HG02588 (cell line): ENCODE measurements around the gene TCF4.
A peak's percentile ranks its signal among the peaks of the same experiment; 100 is the strongest.

Experiments
- ATAC-seq: cut with Tn5 transposase; IDR thresholded peaks from one replicate; pipeline ENCODE4 v1.9.1; 2021; ENCODE audit warnings: mild to moderate bottlenecking, moderate library complexity; ENCODE audit not compliant: unreplicated experiment

Gene TCF4

DNA sequence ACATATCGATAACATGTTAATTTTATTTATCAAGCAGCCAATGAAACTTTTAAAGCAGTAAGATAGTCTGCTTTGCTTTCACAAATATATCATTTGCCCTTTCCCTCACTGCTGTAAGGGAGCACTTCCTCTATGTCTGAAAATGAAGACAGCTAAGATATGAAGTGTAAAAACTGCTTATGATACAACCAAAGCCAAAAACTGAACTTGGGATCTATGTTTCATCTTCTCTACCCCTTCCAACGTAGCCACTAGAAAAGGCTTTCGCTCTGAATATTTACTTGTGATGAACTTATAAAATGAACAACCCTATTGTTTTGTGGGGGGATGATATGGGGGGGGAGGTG lies 140.3 kb downstream of the TCF4 start:
- no peak for ATAC-seq

DNA sequence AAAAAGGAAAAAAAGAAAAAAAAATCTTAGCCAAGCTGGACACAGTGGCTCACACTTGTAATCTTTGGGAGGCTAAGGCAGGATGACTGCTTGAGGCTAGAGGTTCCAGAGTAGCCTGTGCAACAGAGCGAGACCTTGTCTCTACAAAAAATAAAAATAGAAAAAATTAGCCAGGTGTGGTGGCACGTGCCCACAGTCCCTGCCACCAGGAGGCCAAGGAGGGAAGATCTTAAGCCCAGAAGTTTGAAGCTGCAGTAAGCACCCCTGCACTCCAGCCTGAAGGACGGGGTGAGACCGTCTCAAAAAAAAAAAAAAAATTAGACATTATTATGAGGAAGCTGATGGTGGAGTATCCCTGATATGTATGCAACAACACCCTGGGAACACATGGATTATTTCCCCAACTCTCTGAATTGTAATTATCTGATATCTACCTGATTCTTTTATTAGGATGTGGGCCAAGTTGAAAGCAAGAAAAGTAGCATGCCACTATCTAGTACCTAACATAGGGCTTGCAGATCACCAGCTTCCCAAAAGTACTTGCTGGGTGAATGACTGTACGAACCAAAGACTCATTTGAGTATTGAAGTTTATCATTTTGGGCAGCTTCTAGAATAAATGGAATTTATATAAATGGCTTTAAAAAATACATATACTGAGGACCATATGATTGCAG lies 140.9 kb downstream of the TCF4 start:
- ATAC-seq, result no peak

DNA sequence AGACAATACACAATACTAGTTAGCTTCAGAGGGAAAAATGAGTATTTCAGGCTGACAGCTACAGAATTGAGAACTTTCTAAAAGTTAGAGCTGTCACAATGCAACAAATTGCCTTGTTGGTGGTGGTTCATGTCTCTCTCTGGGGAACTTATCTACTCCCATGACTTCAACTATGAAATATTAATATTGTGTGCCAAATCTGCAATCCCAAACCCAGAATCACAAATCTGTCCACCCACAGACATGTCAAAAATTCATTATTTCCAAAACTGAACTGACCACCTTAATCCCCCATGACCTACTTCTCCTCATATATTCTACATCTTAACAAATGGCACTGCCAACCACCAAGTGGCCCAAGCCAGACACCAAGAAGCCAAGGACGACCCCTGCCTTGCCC lies 143.5 kb downstream of the TCF4 start:
- no peak for ATAC-seq

DNA sequence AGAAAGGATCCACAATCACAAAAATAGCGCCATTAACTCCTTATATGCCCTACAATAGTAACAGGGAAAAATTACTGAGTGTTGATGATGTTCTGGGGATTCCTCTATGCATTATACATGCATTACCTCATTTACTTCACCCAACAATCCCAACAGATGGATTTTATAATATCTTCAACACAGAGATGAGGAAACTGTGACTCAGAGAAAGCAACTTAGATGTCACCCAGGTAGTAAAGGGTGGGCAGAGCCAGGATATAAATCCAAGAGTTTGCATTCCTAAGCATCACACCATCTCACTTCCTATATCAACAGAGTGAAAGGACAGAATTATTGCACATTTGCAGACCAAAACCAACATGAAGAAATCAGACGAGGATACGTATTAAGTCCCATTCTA lies 144.2 kb downstream of the TCF4 start:
- ATAC-seq, result no peak

DNA sequence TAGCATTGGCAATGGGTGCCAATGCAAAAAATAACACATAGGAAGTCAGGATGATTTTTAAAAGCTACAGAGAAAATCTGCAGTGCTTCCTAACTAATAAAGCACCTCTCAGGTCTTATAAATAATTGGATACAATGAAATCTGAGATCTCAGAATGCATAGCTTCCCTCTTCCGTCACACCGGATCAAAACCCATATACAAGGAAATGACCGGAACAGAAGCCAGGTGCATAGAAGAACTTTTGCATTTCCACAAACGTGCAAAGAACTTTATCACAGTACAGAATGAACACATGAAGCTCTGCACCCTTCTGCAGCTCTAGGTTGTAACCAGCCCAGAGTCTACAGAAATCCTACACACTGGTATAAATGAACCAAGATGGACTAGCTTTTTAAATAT lies 145.4 kb downstream of the TCF4 start:
- ATAC-seq, result no peak

DNA sequence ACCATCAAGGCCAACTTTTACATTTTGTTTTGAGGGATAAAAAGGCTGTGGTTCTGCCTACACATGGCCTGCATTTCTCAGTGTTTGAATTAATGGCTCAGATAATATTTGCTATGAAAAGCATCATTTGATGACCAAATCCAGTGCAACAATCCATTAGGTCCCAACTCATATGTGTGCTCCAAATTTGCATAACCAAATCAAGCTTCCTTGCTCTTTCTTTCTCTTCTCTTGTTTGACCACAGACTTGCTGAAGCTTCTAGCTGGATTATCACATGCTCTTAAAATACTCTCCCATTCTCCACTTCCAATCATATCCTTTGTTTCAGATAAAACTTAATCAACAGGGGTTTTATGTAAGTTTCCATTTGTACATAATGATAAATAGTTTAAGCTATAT lies 147.0 kb downstream of the TCF4 start:
- no peak for ATAC-seq

DNA sequence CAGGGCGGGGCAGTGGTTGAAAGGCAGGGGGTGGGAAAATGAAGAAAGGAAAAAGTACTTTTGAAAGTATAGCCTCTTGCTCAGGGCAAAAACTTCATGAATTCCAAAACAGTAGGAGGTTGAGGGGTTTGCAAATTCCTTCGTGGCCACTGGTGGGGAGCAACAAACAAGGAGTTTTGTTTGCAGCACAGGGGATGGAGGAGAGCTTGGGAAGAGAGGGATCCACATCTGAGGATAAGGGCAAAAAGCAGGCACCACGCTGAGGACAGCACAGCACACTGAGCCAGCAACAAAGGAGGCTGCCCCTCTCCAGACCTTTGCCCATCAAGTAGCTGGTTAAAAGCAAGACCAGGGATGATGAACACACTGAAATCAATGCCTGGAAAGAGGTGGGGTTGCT lies 148.9 kb downstream of the TCF4 start:
- ATAC-seq, result no peak

DNA sequence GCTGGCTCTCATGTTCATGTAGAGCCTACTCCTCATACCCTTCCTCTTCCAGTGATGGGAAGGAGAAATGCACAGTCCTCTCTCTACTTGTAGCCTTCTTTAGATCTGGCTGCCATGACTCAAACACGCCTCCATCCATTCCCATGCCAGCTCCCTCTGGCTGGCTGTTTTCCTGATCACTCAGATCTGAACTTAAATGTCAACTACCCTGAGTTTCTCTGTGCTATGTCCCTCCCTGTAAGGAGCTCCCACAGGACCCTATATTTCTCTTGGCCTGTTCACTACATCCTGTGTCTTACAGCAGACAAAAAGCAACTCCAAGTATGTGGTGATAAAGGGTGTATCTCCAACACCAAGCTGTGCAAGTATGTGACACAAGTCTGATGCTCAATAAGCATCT lies 152.4 kb downstream of the TCF4 start:
- no peak for ATAC-seq

DNA sequence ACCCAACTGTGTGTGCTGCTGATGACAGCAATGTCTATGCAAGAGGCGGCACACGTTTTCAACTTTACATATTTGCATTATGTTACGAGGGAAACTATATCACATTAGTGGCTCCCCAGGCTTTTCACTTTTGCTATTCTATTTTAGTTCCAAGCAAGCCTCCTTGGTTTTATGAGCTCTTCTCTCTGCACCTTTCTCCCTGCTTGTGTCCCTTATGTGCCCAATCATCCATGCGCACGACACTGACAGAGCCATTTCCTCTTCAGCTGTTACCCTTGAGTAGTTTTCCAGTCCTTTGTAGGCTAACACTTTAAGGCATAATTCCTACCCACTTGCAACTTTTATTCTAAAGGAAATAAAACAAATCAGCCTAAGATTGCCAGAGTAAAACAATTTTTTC lies 154.3 kb downstream of the TCF4 start:
- no peak for ATAC-seq

DNA sequence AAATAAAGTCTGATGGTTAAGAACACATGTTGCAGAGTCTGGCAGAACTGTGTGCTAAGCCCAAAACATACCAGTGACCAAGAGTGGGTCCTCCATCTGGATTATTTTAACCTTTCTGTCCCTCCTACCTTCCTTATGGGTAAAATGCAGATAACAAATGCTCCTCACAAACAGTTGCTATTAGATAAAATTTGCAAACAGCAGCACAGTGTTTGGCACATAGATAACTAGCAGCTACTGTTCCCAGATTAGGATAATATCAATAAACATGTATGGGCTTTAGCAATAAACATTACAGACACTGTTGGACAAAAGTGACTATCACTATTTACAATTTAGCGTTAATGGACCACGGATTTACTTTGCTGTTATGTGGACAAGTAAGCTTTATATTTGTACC lies 154.9 kb downstream of the TCF4 start:
- no peak for ATAC-seq

DNA sequence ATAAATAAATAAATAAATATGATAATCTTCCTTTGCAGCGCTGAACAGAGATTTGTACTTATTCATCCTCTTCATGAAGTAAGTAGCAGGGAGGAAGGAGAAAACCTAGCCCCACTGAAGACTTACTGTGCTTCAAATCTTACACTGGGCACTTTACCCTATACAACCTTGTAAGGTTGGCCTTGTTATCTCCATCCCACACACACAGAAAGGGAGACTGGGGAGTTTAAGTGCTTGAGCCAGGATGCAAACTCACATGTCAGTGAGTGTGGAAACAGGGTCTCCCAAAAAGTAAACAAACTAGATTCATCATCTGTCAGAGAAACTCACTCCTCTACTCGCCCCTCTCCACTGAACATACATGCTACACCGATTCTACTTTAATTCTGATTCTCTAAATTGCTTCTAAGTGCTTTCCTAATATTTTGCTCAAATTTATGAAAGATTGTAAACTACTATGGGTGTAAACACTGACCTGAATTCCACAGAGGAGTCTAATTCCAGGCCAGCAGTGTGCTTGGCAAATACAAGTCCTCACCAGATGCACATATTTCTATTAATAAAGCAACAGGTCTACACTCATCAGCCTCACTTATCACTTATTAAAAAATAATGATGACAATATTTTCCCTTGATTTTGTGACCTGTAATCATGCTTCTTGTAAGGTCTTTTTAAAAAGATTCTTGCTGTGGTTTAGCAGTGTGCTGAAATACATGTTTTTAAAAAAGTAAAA lies 155.5 kb downstream of the TCF4 start:
- no peak for ATAC-seq

DNA sequence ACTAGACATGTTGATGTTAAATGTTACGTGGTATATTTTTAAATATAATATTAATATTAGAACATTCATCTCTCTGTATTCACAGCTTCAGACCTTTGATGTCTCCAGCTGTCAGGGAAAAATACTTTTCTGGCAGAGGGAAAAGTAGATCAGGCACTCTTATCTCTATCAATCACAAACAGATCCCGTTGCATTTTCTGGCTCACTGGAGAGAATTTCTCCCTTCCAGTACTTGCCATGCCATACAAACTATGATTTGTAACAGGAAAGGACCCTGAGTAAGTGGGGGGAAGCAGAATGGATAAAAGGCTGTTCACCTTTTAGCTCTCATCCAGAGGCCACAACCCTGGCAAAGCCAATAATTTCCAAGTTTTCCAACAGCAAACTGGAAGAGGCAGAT lies 158.0 kb downstream of the TCF4 start:
- no peak for ATAC-seq

DNA sequence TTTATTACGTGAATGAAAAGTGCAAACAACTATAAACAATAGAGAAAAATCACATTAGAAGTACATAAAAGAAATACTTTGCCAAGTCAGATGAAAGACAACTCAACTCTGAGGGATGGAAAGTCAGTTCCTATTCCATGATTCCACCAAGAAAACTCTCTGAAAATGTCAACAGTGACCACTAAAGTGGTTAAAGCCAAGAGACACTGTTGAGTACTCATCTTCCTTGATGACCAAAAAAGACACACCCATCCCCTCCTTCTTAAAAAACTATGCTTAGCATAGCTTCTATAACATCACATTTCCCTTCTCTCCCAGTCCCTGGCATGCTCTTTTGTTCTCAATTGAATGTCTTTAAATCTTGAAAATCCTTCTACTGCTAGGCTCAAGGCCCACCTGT lies 160.0 kb downstream of the TCF4 start:
- ATAC-seq, result no peak

DNA sequence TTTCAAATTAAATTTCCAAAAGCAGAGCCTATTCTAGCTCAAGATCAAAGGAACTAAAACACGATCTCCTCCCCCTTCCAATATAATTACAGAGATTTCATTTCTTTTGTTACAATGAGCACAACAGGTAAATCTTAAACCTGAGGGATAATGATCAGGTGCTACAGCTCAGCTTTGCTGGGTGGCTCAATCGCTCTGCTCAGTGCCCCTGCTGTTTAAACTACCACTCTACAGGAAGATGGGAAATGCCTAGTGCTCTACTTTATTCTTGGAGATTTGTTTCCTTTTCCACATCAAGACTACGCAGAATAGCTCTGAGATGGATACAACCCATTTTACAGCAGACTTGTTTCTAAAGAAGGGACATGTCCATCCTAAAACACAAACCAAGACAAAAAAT lies 162.3 kb downstream of the TCF4 start:
- ATAC-seq, result no peak

DNA sequence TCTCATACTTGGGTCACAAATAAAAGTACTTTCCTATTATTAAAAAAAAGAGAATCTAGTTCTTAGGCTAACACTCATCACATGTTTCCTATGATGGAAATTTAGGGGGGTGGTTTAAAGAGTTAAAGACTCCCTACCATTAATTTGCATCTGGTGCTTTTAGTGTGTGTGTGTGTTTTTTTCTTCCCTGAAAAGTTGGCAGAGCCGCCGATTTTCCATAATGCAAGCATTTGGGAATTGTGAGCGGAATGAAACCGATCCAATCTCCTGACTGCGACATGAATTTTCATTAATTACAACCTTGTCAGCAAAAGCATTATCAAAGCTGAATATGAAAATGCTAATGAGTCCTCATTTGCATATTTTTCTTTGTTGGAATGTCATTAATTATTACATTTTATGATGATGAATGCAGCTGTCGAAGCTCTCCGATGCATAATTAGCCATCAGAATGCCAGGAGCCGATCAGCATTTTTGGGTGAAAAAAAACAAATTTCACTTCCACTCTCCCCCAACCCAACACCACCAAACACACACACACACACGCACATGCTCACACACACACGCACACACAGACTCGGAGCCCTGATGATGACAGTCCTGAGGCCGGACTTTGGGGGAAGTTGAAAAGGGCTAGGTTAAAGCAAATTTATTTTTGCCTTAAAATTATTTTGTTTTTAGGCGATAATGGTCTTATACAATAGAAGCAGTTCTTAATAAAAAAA lies 165.4 kb downstream of the TCF4 start:
- ATAC-seq, result no peak

DNA sequence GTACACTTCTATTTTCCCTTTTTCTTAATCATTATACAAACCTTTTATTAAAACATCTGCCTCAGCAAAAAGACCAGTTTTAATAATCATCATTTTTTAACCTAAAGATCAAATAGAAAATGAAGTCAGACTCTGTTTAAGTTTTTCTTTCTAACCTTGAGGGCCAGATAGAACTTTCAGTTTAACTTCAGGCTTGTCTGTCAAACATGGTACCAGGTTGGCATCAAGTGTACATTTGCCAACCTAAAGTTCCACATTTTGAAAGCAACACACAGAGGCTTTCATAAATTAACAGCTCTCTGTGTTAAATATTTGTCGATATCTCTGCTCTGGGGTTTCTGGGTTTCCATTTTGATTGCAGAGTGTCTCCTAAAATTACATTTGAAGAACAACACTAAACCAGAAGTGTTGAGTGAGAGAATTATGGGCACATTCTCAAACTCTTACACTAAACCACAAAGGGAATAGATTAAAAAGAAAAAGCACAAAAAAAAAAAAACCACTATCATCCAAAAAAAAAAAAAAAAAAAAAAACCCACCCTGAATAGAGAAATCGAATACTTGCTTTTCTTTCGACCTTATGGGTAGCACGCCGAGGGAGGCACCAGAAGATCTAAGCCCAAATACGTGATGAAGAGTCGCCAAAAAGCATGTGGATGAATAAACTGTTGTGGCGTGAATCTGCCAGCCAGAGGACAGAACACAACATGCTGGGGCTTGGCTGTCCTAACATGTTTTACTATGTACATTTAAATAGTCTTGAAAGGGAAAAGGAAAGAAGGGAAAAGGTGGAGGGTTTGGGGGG lies 166.2 kb downstream of the TCF4 start:
- ATAC-seq, result no peak

DNA sequence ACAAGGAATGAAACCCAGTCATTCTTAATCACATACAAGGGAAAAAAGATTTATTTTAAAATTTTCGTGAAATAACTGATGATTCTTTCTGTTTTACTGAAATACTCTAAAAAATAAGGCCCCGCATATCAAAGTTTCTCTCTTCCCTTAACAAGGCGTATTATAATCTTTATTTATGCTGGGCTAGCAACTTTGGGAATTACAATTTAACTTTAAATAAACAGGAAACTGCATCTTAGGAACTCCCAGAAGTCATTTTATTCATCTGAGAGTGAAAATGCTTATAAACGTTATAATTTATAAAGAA lies 166.7 kb downstream of the TCF4 start:
- ATAC-seq, result no peak

DNA sequence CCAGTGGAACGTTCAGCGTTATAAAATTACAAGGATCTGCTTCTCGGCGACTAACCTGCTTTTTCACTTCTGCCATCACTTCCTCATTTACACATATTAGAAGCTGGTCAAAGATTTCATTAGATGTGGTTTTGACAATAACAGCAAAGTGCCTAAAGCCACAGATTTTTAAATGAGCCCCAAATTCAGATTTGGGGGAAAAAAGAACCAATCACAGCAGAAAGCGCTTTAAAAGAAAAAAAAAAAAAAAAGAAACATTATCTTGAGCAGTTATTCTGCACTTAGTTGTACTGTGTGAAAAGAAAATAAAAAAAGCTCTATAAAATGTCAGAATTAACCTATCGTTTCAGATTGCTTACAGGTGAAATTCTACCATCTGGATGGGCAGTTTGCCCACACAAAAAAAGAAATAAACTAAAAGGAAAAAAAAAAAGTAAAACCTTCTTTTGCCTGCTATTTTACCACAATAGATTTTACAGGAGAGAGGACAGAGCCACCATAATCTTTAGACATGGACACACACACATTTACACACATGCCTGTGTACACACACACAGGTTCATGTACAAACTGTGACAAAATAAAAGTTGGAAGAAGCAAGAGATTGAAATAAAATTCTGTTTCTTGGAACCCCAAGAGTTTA lies 167.2 kb downstream of the TCF4 start:
- ATAC-seq, result peak; percentile 60

DNA sequence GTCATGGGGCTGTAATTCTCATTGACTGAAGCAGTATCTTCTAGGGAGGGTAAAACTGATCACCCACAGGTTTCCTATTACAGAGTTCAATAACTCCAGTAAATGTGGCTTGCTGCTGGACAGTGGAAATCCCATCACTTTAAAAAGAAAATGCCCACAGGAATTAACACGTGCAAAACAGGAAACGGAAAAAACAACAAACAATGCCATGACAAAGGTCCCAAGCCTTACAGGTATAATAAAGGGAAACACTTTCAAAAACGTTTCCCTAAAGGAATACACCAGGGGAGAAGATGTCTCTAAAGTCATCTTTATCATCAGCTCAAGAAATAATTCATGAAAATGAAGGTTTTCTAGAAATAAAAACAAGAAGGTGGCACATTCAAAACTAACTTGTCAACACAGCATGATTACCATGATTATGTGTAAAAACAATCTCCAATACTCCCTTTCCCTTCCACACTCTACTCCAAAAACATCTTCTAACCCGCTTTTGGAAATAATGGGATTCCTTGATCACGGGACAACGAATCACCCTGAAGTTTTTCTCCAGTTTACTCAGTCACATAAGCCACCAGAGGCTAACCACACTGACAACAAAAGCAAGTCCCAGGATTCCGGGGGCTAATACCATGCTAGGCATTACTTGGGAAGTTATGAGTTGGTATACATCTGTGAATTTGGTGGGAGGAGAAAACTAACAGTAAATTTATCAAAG lies 167.9 kb downstream of the TCF4 start:
- ATAC-seq, result peak; percentile 27

DNA sequence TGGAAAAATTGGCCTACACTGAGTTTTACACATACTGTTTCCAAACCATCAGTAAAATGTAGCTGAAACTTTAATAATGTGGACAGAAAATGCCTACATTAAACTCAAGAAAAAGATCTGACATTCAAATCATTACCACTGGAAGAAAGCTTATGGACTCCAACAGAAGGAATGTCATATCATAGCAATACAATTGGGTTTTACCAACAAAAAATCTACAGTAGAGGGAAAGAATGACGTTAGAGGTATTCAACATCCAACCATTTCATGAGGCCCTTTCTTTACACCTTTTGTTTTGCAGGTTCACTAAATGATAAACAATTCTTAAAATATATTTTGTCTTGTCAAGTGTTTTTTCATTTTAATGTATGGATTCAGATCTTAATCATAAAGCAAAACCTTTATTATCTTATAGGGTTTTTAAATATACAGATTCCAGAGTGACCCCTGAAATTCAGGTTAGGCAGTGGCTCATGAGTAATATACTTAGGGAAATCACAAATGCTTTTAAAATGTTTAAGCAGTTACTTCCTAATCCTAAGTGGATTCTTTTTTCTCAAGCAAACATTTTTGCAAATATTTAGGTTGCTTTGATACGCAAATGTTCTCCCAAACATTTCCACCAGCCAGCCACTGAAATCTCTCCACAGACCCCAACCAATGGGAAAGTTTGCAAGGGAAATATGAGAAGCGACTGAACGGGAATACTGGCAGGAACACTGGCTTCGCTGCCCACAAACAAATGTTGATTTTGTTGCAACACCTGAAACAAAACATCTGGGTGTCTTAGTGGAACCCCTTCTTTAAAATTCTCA lies 168.7 kb downstream of the TCF4 start:
- ATAC-seq, result no peak
